Stimulated activated CD8-positive, alpha-beta memory T cell treated with anti-CD3 and anti-CD28 coated beads, Interleukin-12 subunit alpha, Interleukin-12 subunit beta, amount 100 ng/mL, for 24 hours (primary cell): ENCODE results near the gene COX5A.
A peak's percentile ranks its signal among the peaks of the same experiment; 100 is the strongest.
"Not testable (repeated sequence)": the region's sequence is repeated elsewhere in the genome, so short reads cannot be mapped to it uniquely, and the experiment has no call there.

Experiments used
- DNase-seq: peaks from one replicate; pipeline ENCODE4 v3.0.0-alpha.2; 2020; ENCODE audit errors: extremely low read depth

The COX5A gene

DNA sequence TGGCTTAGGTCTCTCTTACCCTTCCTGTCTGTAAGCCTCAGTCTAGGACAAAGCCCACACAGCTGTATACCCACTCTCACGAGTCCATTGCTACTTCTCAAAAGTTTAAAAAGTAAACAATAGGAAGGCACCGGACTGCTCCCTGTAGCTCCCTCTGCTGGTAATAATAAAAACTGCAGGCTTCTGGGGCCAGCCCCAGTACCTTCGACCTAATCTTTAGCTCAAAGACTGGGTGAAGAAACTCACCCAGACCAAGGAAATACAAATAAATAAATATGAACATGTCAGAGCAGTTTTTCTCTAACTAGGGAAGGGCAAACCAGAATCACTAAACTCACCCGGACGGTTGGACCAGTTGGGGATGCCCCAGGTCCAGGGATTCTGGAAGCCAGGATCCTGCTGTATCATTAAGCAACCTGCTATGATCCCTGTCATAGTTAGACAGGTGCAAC is 36.2 kb downstream of the COX5A start:
- DNase-seq: no peak

DNA sequence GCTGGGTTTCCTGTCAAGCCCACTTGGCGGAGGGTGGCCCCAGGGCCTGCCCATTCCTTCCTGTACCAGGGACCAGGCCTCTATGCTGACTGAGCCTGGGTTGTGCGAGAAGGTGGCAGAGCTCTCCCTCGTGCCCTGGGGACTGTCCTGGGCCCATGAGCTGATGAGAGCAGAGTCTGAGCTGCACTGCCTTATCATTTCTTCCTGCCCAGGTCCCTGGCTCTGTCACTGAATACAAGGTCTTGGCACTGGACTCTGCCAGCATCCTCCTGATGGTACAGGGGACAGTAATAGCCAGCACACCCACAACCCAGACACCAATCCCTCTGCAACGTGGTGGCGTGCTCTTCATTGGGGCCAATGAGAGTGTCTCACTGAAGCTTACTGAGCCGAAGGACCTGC is 40.6 kb downstream of the COX5A start:
- DNase-seq: no peak

DNA sequence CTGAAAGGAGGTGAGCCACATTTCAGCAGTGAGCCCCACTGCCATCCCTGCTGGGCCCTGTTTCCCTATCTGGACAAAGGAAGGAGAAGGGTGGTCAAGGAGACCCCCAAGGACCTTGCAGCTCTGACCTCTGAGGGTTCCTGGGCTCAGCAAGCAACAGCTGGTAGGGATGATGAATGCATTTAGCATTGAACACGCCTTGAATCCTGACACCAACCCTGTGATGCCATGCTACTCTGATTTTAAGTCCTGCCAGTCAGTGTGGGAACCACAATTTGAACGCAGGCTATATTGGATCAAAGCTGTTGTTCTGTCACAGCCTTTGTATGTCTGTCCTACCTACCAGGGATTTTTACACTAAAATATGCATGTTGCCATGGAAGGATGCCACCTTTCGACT is 41.6 kb downstream of the COX5A start:
- DNase-seq: no peak

DNA sequence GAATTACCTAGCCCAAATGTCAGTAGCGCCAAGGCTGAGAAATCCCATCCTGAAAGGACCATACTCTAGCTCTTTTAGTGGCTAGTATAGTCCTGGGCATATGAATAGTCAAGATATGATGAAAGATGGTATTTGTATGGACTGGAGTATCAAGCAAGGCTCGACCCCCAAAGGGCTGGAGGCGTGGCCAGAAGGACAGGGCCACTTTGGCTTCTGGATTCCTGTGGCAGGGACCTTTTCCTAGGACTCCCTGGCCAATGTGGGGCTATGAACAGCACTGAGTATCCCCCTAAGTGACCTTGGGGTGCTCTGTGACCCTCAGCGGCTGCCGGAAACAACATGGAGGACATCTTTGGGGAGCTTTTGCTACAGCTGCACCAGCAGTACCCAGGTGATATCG is 42.0 kb downstream of the COX5A start:
- no peak for DNase-seq

DNA sequence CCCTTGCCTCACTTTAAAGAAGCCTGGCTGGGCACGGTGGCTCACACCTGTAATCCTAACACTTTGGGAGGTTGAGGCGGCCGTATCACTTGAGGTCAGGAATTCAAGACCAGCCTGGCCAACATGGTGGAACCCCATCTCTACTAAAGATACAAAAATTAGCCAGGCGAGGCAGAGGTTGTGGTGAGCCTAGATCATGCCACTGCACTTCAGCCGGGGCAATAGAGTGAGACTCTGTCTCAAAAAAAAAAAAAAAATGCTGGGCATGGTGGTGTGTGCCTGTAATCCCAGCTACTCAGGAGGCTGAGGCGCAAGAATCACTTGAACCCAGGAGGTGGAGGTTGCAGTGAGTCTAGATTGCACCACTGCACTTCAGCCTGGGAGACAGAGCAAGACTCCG is 43.5 kb downstream of the COX5A start:
- DNase-seq: not testable (repeated sequence)

DNA sequence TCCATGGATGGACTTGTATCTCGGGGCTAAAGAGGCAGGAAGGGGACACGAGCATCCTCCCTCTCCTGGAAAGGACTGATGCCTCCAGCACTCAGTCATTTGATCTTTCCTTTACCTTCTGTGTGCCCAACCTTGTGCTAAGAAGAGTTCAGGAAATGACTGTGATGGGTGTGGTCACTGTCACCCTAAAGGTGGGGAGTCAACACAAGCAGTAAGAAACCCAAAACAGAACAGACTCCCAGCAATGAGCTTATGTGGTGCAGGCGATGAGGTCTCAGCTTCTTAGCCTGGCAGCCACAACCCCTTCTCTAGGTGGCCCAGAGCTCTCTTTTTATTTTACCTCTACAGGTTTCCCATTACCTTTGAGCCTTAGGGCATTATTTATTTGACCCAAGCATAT is 44.2 kb downstream of the COX5A start:
- no peak for DNase-seq

DNA sequence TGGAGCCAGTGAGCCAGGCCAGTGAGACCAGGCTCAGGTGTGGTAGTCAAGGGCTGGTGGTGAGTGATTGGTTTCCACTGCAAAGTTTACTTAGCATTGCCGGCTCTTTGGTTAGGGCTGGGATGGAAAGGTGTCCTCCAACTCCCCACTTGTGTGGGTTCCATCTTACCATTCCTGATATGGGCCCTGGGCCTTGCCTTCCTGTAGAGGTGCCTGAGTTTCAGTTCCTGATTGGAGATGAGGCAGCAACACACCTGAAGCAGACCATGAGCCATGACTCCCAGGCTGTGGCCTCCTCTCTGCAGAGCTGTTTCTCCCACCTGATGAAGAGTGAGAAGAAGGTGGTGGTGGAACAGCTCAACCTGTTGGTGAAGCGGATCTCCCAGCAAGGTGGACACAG is 44.9 kb downstream of the COX5A start:
- DNase-seq: no peak

DNA sequence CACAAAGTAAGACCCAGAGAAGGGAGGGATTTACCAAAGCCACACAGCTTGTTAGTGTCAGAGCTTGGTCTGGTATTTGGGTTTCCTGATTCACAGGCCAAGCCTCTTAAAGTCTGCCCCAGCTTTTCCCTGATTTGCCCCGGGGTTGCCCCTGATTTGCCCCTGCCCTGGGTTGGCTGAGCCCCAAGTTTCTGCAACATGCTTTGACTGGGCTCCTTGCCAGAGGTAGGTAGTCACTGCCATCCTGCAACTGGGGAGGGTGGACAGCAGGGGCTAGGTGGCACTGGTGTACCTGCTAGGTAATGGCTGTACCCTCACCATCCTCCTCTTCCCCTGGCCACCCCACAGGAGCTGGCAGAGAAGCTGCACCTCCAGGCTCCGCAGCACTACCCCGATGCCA is 45.6 kb downstream of the COX5A start:
- no peak for DNase-seq

DNA sequence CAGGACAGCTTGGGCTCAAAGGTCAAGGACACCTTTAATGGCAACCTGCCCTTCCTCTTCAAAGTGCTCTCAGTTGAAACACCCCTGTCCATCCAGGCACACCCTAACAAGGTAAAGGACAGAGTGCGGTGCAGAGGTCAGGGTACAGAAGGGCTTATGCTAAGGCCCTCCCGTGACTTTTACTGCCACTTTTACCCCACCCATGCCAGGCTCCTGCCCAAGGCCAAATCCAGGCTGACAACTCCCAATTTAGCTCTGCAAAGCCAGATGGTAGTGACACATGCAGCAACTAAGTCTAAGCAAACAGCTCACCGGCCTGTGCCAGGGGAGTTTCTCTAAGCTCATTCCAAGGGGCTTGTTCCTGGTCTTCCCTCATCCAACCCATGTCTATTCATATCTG is 46.4 kb downstream of the COX5A start:
- no peak for DNase-seq

DNA sequence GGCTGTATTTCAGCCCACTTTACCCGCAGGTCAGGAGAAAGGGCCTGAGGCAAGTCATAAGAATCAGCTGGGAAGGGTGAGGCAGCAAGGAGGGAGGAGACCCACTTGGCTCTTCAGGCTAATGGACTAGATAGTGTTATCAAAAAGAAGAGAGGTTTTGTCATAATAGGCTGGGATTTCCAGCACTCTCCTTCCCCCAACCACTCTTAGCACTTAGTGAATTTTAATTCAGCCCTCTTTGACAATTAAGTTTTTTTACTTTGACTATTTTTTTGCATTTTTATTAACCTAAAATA is 47.3 kb downstream of the COX5A start:
- DNase-seq: no peak

DNA sequence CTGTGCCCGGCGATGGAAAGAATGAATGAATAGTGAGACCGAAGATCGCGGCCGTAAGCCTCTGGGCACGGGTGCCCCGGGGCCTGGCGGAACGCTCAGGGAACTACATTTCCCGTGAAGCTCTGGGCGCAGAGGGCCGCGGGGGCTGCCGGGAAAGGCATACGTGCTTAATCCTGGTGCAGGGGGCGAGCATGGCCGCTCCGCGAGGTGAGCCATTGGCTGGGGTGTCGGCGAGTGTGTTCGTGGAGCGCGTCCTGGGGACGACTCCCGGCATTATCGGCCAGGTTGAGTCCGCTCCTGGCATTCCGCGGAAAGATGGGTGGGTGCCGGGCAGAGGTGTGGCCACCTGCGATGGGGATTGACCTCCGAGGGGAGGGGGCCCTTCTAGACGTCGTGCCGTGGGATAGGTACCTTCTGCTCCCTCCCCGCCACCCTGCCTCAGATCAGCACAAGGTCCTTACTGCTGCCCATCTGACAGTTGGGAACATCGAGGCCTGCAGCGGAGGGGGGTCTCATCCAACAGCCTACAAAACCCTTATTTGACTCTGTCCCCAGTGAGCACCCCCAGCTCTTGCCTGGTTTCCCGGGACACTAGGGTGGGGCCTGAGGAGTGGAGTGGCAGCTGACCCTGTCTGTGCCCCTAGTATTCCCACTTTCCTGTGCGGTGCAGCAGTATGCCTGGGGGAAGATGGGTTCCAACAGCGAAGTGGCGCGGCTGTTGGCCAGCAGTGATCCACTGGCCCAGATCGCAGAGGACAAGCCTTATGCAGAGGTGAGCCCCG is 47.8 kb downstream of the COX5A start, which contains the start of gene MPI:
MPI (plus strand) TSS at position 160 of the 782 bp plus-strand sequence; CDS start at position 192, 32 bp downstream.
- peak; percentile 67 for DNase-seq

DNA sequence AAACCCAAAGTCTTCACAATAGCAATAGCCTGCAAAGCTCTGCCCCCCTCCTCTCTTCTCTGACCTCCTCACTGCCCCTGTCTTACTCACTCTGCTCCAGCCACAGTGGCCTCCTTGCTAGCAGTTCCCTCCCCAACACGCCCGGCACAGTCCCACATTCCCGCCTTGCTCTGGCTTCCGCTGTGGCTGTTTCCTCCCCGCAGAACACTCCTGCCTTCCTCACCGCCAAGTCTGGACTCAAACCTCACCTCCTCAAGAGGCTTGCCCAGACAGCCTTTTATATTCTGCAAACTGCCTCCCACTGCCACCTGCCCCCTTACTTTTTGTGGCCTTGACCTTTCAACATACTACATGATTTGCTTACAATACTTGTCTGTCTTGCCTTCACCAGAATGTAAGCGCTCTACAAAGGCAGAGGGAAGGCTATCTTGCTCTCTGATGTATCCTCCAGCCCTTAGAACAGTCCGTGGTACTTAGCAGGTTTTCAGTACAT is 48.4 kb downstream of the COX5A start:
- DNase-seq: no peak

DNA sequence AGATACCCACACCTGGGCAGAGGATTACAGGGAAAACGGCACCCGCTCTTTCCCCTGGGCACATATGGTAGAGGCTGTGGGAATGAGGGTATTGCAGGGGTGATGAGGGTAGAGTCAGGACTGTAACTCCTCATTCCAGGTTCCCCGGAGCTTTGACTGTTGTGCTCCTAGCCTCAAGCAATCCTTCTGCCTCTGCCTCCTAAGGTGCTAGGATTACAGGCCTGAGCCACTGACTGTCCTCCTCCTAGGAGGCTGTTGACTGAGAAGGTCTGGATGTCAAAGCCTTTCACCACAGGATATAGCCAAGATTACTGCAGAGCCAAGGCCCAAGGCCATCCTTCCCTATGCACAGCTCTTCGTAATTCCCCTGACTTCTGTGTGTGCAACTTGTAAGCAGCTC is 49.2 kb downstream of the COX5A start:
- no peak for DNase-seq

DNA sequence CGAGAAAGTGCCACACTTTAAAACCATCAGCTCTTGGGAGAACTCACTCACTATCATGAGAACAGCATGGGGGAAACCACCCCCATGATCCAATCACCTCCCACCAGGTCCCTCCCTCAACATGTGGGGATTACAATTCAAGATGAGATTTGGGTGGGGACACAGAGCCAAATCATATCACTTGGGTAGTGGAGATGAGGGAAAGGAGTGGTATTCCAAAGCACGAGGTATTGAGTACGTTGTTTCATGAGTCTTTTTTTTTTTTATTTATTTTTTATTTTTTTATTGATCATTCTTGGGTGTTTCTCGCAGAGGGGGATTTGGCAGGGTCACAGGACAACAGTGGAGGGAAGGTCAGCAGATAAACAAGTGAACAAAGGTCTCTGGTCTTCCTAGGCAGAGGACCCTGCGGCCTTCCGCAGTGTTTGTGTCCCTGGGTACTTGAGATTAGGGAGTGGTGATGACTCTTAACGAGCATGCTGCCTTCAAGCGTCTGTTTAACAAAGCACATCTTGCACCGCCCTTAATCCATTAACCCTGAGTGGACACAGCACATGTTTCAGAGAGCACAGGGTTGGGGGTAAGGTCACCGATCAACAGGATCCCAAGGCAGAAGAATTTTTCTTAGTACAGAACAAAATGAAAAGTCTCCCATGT is 50.2 kb downstream of the COX5A start:
- DNase-seq: not testable (repeated sequence)

DNA sequence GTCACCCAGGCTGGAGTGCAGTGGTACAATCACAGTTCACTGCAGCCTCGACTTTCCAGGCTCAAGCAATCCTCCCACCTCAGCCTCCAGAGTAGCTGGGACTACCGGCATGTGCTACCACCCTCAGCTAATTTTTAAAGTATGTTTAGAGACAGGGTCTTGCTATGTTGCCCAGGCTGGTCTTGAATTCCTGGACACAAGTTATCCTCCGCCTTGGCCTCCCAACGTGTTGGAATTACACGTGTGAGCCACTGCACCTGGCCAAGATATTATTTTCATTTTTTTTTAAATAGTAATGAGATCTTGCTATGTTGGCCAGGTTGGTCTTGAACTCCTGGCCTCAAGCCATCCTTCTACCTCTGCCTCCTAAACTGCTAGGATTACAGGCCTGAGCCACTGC is 52.4 kb downstream of the COX5A start:
- DNase-seq: no peak

DNA sequence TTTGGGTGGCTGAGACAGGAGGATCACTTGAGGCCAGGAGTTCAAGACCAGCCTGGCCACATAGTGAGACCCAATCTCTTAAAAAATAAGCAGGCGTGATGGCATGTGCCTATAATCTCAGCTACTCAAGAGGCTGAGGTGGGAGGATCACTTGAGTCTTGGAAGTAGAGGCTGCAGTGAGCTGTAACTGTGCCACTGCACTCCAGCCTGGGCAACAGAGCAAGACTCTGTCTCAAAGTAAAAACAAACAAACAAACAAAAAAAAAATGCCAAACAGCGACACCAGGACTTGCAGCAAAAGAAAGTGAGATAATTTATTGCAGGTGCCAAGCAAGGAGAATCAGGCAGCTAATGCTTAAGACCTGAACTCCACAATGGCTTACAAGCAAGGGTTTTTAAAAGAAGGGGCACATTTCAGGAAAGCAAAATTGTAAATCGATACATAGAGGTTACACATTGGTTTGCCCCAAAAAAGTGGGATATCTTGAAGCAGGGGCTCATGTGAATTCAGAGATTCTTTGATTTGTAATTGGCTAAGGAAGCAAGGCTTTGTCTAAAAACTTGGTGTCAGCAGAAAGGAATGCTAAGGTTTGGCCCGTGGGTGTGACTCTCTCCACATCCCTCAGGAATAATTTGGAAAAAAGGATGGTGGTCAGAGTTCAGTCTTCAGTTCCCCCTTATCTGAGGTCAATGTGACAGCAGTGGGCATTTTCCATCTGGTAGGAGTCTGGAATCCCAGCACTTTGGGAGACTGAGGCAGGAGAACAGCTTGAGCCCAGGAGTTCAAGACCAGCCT is 53.2 kb downstream of the COX5A start:
- DNase-seq: no peak

DNA sequence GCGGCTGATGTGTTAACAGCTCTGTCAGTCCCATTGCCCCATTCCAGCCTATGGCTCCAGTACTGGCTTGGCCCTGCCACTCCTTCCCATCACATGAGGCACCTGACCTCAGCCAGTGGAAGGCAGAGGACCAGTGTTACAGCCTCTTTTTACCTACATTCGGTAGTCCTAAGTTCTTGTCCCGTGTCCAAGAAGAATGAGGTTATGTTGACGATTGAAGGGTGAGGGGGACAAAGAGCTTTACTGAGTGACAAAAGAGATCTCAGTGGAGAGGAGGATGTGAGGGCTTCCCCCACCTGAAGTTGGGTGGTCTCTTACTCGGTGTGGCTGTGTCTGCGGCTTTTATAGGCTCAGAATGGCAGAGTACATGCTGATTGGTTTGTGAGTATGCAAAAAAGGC is 55.3 kb downstream of the COX5A start:
- DNase-seq: no peak

DNA sequence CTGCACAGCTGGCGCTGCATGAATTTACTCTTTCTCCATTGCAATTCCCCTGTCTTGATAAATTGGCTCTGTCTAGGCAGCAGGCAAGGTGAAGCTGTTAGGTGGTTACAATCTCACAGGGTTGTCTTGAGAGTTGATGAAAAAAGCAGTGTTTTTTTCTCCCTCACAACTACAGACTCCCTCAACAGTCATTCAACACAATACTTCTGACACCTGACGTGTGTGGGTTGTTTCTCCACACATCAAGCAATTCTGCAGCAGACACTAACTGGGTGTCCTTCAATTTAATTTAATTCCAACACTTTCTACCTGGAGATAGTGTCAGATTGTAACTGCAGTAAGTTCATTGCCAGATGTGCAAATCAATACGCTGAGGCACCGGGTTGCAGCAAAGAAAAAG is 59.6 kb downstream of the COX5A start:
- no peak for DNase-seq

DNA sequence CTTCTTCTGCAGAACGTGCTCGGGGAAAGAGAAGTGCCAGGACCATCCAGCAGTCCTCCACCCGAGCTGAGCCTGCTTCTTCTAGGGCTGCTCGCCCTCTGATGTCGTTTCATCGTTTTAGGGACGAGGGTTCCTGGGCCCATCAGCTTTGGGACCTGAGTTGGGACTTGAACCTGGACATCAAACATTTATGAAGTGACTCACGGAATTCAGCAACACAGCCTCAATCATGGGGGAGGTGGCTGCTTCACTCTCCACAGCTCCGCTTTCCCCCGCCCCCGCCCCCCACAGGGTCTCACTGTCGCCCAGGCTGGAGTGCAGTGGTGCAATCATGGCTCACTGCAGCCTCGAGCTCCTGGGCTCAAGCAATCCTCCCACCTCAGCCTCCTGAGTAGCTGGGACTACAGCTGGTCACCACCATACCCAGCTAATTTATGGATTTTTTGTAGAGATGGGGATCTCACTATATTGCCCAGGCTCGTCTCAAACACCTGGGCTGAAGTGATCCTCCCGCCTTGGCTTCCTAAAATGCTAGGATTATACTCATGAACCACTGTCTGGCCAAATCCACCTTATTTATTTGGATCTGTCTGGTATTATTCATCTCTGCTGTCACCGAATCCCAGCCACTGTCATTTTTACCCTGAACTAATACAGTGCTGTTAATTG is 64.0 kb downstream of the COX5A start:
- no peak for DNase-seq

DNA sequence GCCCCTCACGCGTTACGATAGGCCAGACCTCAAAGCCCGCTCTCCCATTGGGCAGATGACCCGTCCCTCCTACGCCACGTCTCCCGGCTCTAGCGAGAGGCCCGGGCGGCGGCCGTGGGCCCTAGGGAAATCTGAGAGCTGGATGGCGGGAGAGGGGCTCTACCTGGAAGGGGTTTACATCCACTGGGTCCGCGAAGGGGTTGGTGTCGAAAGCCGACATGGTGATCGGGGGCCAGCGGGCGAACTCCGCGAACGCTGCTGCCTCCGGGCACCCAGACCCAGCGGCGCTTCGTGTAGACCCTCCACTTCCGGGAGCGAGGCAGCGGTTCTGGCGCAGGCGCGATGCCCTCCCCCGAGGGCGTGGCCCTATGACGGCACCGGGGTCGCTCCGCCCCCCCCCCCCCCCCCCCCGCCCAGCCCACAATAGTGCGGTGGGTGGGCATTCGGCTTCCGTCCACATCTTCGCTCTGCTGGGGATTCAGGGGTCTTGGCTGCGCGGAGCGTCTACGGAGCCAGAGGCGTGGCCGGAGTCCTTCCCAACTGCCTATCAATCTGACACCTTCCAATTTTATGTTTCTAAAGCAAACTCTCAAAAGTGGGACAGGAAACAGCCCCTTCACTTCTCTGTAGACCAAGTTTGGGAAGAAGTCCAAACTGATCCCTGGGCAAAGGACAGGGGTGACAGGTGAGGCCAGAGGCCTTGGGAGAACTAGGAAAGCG is 64.7 kb downstream of the COX5A start, which contains the start of gene SCAMP2:
SCAMP2 (minus strand) TSS at position 330 of the 720 bp plus-strand sequence; CDS start at position 220, 110 bp downstream.
- peak; percentile 80 for DNase-seq

DNA sequence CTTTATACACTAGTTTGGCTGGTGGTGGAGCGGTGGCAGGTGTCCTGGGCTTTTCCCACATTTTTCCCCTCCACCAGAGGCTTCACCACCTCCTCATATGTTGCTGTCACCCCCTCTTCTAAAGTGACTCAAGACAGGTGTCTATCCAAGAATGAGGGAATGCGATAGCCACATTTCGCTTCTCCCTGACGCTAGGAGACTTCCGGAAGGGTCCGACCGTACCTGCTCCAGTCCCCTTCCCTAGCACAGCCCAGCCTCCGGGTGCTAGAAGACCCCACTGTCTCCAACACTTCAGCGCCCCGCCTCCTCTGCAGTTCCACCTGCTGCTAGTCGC is 65.2 kb downstream of the COX5A start:
- no peak for DNase-seq
